Activated T-cell treated with anti-CD3 and anti-CD28 coated beads for 48 hours (primary cell): ENCODE results near the gene PRRC2A.

Experiments
- DNase-seq: peaks from one replicate; pipeline ENCODE4 v3.0.0-alpha.2; 2020; ENCODE audit warnings: low read depth

The PRRC2A gene

GRCh38 chr6:31652925-31653724 is 32.6 kb downstream of the PRRC2A start:
- DNase-seq: peak; percentile 81

GRCh38 chr6:31654574-31655348 is 34.2 kb downstream of the PRRC2A start:
- no peak for DNase-seq

- no peak for DNase-seq
These were observed 35.1 kb downstream of the PRRC2A start, which contains the start of gene APOM for GRCh38 chr6:31655349-31656237. APOM (plus strand) TSS chr6:31655894; CDS start chr6:31655967, 73 bp downstream.

GRCh38 chr6:31657406-31658157 is 37.1 kb downstream of the PRRC2A start:
- DNase-seq: no peak

- no peak for DNase-seq
These were observed 37.7 kb downstream of the PRRC2A start for GRCh38 chr6:31658158-31658688.

- no peak for DNase-seq
These were observed 38.6 kb downstream of the PRRC2A start for GRCh38 chr6:31658983-31659648.

GRCh38 chr6:31659649-31660380 is 39.3 kb downstream of the PRRC2A start:
- no peak for DNase-seq

- DNase-seq: peak; percentile 78
These were observed 40.1 kb downstream of the PRRC2A start, which contains the start of gene C6orf47 for GRCh38 chr6:31660381-31661261. C6orf47 (minus strand) TSS chr6:31660778; CDS start chr6:31659947, 831 bp downstream.

GRCh38 chr6:31661262-31662123 is 41.0 kb downstream of the PRRC2A start:
- no peak for DNase-seq

GRCh38 chr6:31662124-31662723 is 41.7 kb downstream of the PRRC2A start:
- no peak for DNase-seq

GRCh38 chr6:31663126-31663960 is 42.8 kb downstream of the PRRC2A start:
- DNase-seq: no peak

GRCh38 chr6:31663961-31664789 is 43.7 kb downstream of the PRRC2A start:
- DNase-seq: no peak

GRCh38 chr6:31664790-31665500 is 44.4 kb downstream of the PRRC2A start, which contains the start of gene GPANK1:
GPANK1 (minus strand) TSS chr6:31664997; CDS start chr6:31664478, 519 bp downstream.
- peak; percentile 81 for DNase-seq

GRCh38 chr6:31665501-31666336 is 45.2 kb downstream of the PRRC2A start, which contains the start of gene CSNK2B:
CSNK2B (plus strand) TSS chr6:31666080; CDS start chr6:31666832, 752 bp downstream.
- DNase-seq: peak; percentile 95
